Kidney epithelial cell (primary cell): Measurements from ENCODE around the gene LRFN2. TPM values are rescaled to one million over a fixed set of nuclear protein-coding genes. Genes with fewer than 3 reads are reported as not detected.

Experiments used
- DNase-seq: peaks from one replicate; pipeline ENCODE4 v3.0.0-alpha.2; 2010; ENCODE audit warnings: low read depth
- H3K27me3 ChIP-seq: 2 replicates; pipeline ENCODE4 v1.6.0; 2011; ENCODE audit warnings: low read length; ENCODE audit not compliant: control insufficient read depth, insufficient read depth
- H3K36me3 ChIP-seq: 2 replicates; pipeline ENCODE4 v1.5.1; 2011; ENCODE audit warnings: low read length; ENCODE audit not compliant: control insufficient read depth, insufficient read depth
- H3K4me3 ChIP-seq: 2 replicates; pipeline ENCODE4 v1.5.1; 2011; ENCODE audit warnings: low read depth, mild to moderate bottlenecking, control low read depth, low read length
- CTCF ChIP-seq: IDR thresholded peaks from 2 replicates; pipeline ENCODE4 v1.5.1; 2011; ENCODE audit warnings: mild to moderate bottlenecking, moderate library complexity, low read length, control low read depth, inconsistent platforms; ENCODE audit not compliant: insufficient read depth, poor library complexity, severe bottlenecking
- total RNA-seq: library from RNA; depleted of rRNA; stranded (reverse); fragments of >200 nt; gene quantifications from 2 replicates; pipeline ENCODE4 v1.2.3, GENCODE V29; 2015

LRFN2 gene
- total RNA-seq, 1 donor from 2014 or later = not detected

DNA sequence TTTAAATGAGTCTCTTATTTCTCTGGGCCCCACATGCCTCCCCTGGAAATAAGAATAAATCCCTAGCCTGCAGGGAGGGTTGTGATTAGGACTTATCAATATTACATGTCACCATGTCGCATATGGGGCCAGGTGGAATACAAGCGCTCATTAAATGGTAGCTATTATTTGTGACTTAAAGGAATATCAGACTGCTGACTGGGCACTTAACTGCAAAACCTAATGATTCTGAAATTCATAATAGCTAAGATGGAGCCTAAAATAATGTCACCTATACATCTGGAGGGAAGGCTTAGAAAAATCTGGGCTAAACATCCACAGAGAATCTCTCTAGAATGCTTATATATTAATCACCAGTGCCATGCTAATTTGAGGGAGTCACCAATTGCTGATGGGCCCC, 106.5 kb downstream of the LRFN2 start:
- TF ChIP-seq CTCF = no peak
- Histone ChIP-seq H3K4me3 (no peak overlapping the region), H3K36me3 (no peaks in the 10 kb centered on the region), H3K27me3 (no peaks in the 10 kb centered on the region)
- DNase-seq = no peak

DNA sequence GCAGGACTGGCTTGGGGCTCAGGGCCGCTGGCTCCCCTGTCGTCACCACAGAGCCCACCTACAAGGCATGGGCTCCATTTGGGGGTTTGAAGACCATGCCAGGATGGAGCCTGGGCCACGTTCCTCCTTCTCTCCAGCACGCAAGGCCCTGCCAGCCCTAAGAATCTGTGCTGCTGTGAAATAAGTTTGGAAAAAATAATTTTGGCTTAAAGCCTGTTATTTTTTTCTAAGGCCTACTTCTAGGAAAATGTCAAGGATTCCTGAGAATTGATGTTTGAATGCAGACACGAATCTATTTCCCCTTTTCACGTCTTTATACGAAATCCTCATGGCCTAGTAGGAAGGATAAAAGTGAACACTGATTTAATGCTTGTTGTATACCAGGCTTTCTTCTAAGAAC, 107.5 kb downstream of the LRFN2 start:
- no peak for DNase-seq
- Histone ChIP-seq H3K27me3 (no peaks in the 10 kb centered on the region), H3K36me3 (no peaks in the 10 kb centered on the region), H3K4me3 (no peak overlapping the region)
- TF ChIP-seq CTCF = no peak

DNA sequence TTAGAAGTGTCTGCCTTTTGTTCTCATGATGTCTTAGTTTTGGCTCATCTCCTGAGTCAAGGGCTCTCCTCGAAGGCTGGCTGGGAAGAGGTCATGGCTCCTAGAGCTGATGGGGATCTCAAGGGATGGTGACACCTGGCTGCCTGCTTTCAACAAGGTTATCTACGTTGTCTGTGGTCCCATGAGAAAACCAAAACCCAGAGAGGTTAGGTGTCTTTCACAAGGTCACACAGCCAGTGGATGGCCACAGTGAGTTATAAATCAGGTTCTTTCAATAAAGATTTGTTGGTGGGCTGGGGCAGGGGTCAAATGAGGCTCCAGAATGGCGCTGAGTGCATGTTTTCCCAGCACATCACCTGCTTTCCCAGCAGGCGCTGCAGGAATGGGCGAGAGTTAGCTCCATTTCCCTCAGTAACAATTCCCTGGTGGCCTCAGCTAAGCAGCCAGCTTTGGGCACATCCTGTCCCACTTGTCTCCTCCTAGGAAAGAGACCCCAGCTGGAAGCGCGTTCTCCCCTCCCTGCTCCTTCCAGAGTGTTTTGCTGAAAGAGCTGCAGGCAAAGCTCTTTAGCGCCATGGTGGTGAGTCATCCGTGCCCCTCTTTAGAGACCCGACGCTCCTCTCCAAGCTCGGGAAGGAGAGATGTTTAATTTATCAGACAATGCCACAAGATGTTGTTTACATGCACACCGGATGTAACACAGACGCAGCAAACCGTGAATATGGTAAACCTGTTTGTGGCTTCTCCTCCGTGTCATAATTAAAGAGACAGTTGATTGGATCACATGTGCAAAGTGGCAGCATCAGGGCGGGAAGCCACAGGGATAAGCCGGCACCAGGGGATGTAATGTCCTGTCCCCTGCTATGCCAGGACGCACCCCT, 109.7 kb downstream of the LRFN2 start:
- no peak for TF ChIP-seq CTCF
- no peak for DNase-seq
- Histone ChIP-seq H3K36me3 (no peaks in the 10 kb centered on the region), H3K27me3 (no peaks in the 10 kb centered on the region), H3K4me3 (no peak overlapping the region)

- no peak for TF ChIP-seq CTCF
- Histone ChIP-seq H3K4me3 (no peak overlapping the region), H3K27me3 (no peaks in the 10 kb centered on the region), H3K36me3 (no peaks in the 10 kb centered on the region)
- DNase-seq = no peak
These were observed 110.5 kb downstream of the LRFN2 start for GRCh38 chr6:40476673-40477072.

DNA sequence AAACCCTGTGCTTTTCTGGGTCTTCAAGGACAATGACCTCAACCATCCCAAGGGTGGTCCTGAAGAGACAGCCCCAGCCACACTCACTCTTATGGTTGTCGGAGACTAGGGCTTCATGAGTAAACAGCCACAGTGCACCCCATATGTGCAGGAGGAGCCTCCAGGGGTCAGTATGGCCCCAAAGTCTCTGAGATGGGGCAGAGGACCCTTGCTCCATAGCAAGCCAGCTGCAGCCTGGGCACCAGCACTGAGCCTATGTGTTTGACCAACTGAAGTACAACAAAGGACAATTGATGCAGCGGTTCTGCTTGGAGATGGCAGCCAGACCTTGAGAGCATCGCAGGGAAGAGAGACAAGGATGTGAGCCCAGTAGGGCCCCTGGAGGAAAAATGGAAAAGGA, 112.2 kb downstream of the LRFN2 start:
- no peaks in the 10 kb centered on the region for H3K36me3 ChIP-seq
- no peak for DNase-seq
- TF ChIP-seq CTCF = no peak
- H3K27me3 ChIP-seq = no peaks in the 10 kb centered on the region
- H3K4me3 ChIP-seq = no peak overlapping the region

DNA sequence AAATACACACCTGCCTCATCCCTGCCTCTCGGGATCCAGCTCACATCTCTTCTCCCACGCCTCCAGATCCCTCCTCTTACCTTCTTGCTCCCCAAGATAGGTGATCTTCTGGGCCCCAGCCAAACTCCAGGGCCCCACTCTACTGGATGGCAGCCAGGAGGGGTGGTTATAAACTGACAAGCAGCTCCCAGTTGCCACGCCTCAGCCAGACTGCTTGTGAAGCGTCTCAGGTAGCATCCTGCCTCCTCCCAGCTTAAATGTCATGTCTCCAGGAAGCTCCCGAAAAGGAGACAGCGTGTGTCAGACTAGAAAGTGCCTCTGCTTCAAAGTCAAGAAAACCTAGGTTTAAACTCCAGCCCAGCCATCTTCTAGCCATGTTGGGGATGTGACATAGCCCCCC, 114.1 kb downstream of the LRFN2 start:
- TF ChIP-seq CTCF = no peak
- no peak for DNase-seq
- Histone ChIP-seq H3K4me3 (no peak overlapping the region), H3K27me3 (no peaks in the 10 kb centered on the region), H3K36me3 (no peaks in the 10 kb centered on the region)
